Esophagus mucosa (tissue), 1 donor: ENCODE measurements around the gene C2orf78. TPM values are rescaled to one million over a fixed set of nuclear protein-coding genes. Genes with fewer than 3 reads are reported as not detected.
A peak's percentile ranks its signal among the peaks of the same experiment; 100 is the strongest.
"Not testable (repeated sequence)": the region's sequence is repeated elsewhere in the genome, so short reads cannot be mapped to it uniquely, and the experiment has no call there.

ENCODE experiments used
- ATAC-seq: fragments of 200-7000 bp; cut with Tn5 transposase; one replicate; pipeline ENCODE4 v1.9.1; 2020
- total RNA-seq: library from RNA; stranded (reverse); gene quantifications from one replicate; pipeline ENCODE4 v1.2.4, GENCODE V29; 2023
- donor health status: DM: yes; HTN: yes; CAD: no.

The C2orf78 gene
- total RNA-seq, 1 donor from 2014 or later: not detected

DNA sequence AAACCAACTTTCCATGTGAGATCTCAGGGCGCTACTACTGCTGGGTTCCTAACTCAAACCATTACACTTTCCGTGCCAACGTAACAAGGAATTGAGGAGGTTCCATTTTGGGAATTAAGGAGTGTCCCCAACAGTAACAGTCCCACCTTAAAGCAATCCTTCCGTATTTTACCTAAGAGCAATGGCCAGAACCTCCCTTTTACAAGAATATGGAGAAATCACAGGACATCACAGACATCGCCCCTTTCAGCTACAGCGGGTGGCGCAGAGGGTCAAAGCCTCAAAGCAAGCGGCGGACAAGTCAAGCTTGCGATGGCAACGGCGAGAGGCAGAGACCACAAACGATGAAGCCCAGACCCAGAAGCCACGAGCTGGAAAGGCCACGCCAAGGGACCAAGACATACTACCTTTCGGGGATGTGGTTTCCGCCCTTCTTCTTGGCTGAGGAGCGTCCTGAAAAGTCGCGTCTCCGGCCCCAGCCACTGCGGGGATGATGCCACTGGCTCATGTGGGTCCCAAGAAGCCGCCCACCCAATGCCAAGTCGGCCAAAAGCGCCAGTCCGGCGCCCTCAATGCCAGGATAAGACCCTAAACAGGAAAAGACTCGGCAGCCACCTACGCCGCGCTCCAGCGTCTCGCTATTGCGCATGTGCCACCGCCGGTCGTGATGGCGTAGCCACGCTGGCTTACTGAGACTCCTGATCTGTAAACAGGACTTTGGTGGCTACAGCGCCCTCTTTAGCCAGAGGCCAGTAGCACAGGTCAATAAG lies 4.3 kb upstream of the C2orf78 start, which contains the start of gene DUSP11:
DUSP11 (minus strand) TSS at position 637 of the 770 bp plus-strand sequence; CDS start at position 508, 129 bp downstream.
- ATAC-seq: peak; percentile 100

DNA sequence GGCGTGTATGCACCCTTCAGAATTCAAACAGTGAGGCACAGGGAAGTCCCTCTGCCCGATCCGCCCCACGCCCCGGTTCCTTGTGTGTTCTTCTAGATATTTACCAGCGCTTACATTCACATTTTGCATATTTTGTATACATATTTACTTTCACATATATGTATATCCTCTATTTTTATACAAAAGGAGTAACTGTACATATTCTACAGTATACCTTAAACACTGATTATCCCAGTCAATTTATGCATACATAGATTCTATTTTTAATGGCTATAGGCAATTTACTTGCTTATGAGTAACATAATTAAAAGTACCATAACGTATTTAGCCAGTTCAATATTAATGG lies 3.8 kb upstream of the C2orf78 start:
- ATAC-seq: no peak

DNA sequence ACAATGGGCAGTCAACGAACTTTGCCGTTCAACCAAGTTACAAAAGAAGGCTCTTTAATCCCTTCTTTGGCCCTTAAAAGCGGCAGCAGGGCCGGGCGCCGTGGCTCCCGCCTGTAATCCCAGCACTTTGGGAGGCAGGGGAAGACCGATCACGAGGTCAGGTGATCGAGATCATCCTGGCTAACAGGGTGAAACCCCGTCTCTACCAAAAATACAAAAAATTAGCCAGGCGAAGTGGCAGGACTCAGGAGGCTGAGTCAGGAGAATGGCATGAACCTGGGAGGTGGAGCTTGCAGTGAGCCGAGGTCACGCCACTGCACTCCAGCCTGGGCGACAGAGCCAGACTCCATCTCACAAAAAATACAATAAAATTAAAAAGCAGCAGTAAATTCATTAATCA lies 581 bp upstream of the C2orf78 start:
- not testable (repeated sequence) for ATAC-seq

DNA sequence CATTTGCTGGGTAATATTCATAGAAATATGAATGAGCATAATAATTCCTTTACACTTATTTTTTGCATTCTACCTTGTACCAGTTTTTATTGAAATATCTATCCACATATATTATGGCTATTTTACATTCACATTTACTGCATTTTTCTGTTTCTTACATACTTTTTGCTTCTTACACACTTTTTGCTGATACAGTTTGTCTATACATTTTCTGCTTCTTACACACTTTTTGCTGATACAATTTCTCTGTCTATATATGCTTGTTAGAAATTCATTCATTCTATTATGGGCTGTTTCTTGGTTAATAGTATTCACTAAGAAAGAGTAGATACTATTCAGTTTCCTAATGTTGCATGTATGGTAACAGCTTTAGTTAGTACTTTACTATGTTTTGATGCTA lies 27.9 kb downstream of the C2orf78 start:
- no peak for ATAC-seq

DNA sequence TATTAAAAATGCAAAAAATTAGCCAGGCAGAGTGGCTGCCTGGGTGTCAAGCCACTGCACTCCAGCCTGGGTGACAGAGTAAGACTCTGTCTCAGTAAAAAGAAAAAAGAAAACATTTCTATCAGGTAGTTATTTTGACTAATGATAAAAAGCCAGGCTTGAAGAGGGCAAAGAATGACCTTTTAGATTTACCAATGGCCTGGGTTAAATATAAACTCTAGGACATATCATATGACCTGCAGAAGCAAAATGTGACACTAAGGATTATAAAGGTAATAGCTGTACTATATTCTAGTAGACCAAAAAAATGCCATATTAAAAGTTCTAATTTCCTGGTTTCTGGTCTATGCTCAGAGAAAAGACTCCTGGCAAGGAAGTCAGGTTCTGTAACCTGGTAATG lies 28.7 kb downstream of the C2orf78 start:
- no peak for ATAC-seq

DNA sequence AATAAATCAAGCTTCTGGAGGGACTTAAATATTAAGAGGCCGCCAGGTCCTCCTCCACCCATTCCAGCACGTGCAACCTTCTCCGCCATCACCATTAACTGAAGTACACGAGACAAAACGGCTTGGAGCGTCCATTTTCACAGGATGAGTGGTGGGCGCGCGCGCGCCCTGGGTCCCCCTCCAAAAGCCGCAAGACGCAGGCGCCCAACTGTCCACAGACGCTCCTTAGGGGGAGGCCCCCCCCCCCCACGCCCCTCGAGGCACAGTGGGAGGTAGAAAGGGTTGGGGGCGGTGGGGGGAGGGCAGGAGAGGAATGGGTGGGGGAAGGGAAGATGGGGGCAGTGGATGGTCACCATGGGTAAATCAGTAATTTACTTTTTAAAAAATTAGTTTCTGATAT lies 34.3 kb downstream of the C2orf78 start:
- no peak for ATAC-seq

DNA sequence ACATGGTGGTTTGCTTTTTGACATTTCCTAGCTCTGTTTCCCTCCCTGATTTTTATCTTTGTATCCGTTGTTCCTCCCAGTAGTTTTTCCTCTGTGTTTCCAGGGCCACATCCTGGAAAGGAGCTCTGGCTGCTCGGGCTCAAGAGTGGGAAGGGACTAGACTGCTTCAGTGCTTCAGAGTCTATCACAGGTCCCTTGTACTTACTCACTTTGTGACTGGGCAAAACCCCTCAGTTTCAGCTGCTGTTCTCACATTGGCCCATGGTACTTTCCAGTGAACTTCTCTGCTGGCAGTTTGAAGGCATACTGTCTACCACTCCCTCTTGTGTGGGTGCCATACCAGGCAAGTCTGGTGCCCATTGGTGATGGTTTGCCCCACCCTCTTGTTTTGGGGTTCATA lies 37.2 kb downstream of the C2orf78 start:
- ATAC-seq: no peak

DNA sequence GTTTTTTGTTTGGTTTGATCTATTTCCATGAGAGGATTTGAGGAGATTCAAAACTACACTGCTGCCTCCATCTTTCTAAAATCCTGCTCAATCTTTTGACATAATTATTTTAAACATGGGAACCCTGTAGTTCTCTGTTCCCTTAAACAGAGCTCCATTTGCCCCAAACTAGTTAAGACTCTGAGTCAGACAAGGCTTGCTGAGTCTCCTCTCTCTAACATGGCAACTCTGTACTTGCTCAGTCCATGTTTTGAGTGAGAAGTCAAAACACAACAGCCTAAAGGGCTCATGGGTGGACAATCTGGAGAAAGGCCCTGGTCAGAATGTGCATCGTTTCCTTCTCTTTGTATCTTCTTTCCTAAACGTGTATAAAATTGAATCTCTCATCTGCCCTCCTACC lies 37.7 kb downstream of the C2orf78 start:
- ATAC-seq: no peak

DNA sequence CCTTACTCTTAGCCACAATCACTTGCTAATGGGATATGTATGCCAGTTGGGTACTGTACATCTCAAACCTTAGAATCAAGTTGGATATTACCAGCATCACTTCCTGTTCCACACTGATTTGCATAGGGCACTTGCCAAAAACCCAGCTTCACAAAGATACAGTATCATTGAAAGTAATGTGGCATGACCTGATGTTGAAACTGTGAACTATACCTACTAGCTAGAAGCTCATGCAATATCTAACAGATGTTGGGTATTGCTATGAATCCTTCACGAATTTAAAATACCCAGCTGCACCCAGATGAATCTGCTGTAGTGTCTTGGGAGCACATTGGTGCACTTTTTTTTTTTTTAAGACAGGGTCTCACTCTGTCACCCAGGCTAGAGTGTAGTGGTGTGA lies 38.3 kb downstream of the C2orf78 start:
- ATAC-seq: peak; percentile 33

DNA sequence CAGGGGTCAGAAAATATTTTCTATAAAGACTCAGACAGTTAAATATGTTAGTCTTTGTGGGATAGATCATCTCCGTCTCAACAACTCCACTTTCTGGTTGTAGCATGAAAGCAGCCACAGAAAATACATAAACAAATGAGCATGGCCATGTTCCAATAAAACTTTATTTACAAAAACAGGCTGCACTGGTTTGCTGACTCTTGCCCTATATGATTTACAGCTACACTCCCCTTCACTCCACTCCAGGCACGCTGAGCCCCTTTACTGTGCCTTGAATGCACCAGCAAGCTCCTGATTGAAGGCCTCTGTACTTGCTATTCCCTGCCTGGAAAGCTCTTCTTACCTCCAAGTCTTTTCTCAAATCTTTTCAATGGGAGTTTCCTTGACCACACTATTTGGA lies 39.0 kb downstream of the C2orf78 start:
- peak; percentile 23 for ATAC-seq

DNA sequence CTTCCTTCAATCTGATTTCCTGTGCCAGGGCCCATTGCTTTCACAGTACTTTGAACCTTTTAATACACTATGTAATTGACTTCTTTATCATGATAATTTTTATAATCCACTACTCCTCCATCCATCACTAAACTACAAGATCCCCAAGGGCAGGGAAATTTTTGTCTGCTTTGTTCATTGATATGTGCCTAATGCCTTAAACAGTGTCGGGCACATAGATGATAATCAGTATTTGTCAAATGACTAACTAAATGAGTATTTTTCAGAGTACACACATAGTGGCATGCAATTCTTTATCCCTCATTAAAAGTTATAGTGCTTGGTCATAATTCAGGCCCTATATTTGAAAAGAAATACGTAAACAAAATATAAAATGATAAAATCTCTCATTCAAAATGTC lies 39.4 kb downstream of the C2orf78 start:
- no peak for ATAC-seq

DNA sequence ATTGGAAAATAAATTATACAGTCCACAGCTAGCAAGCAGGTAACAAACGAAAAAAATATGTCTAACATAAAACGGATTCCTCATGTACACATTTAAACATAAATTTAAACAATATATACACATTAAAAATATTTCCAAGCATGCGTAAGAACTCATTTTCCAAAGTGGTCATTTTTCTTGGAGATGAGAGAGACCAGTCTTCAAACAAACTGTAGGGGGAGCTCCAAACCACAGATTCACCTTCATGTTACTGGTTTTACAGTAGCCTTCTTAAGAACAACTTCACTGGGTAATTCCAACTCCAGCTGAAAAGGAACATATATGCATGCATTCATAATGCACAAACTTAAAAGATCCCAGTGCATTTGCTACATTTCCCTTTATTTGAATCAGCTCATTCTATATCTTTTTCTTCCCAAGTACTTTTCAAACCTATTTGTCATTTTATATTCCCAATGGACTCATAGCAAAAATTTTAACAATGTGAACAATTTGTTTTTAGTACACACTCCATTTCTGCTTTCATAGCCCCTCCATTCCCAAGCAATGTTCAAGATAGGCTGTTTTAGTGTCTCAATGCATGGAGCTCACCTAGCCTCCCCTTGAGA lies 40.0 kb downstream of the C2orf78 start:
- no peak for ATAC-seq

DNA sequence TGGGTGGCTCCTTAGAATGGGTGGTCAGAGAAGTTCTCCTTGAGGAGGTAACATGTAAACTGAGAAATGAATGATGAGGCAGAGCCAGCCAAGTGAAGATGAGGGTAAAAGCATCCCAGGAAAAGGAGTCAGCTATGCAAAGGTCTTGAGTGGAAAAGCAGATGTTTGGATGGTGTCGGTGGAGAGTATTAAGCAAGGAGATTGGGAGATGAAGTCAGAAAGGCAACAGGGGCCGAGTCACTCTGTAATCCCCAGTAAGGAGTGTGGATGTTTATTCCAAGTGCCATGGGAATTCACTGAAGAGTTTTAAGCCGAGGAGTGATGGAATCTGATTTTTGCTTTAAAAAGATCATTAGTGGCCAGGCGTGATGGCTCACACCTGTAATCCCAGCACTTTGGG lies 41.4 kb downstream of the C2orf78 start:
- no peak for ATAC-seq

DNA sequence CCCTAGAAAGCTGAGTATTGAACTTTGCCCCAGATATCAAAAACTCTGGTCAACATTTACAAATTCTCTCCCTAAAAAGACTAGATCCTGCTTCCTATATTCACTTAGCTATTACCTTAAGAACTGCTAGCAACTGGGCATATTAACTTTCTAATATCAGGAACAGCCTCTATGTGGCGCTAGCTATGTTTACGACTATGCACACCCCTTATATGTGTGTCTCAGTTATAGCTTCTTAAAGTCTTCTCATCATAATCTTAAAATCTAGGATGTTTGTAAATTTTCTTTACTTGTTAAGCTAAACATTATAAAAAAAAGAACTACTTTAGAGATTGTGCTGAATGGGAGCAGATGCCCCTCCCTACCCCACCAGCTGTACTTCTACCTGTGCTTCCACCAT lies 43.0 kb downstream of the C2orf78 start:
- no peak for ATAC-seq

DNA sequence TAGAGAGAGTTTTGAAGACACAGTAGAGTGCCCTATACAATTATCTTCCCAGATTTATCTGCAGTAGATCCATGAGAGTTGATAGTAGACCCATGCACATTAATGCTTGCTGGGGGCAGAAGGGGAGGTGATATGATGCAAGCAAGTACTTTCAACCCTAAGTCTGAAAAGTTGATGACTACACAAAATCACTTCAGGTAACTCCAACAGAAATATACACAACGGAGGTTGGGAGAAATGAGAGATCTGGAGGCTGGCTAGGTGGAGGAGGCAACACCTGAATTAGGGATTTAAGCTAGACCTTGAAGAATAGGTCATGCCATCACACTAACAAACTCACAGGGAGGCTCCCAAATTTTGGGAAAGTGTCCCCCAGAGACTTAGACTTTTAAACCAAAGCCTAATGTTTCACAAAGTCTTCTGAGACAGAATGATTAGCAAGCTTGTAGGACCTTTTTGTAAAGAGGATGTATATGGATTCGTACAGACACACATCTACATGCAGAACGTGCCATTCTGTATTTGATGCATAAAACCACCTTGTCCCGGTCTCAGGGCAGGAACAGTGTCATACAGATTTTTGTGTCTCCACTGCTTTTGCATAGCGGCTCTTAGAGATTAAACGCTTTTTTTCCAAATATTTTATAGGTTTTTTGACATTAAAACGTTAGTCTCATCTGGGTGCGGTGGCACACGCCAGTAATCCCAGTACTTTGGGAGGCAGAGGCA lies 43.8 kb downstream of the C2orf78 start:
- no peak for ATAC-seq

DNA sequence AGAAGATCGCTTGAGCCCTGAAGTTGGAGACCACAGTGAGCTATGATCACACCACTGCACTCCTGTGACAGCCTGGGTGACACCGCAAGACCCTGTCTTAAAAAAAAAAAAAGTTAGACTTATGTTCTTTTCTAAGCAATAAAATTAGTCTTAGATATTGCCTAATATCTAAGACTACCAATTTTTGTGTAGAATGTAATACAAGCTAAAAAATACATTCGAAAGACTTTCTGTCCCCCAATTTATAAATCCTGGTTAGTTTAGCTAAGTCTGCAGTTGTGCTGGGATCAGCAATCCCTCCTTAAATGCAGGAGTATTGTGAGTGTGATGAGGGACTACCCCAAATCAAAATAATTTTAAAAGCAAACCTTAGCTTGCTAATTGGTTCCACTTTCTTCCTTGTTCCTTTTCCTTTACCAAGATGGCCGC lies 44.4 kb downstream of the C2orf78 start:
- no peak for ATAC-seq

DNA sequence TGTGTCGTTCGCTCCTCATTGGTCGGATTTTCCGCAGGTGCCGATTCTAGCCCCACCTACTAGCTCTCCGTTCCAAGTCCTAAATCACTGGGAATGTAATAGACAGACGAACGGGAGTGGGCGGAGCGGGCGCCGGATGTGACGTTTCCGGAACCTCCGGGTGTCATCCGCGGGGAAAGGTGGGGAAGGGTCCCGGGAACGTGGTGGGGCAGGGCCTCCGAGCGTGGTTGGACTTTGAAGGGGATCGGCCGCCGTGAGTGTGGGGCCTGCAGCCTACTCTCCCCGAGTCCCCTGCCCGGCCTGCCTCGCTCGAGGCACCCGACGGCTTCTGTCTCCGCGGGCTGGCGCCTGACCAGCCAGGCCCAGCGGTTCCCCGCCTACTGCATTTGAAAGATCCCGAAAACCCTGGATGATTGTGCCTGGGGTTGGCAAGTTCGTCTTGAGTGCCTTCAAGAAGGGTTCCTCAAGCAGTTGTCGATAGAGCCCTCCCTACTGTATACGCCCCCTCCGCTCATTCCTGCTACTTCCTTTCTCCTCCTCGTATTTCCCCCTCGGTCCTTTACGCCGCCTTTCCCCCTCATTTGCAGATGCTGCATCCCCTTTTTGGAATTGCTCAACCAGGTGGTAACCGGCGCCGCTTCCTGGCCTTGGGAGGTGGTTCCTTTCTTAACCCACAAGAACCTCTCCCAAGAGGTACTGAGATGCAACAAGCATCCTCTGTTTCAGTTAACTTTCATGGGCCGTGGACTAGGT lies 45.0 kb downstream of the C2orf78 start, which contains the start of gene STAMBP:
STAMBP (plus strand) TSS at position 144 of the 753 bp plus-strand sequence. CDS start 1,896 bp downstream, outside the sequence.
- ATAC-seq: peak; percentile 92

DNA sequence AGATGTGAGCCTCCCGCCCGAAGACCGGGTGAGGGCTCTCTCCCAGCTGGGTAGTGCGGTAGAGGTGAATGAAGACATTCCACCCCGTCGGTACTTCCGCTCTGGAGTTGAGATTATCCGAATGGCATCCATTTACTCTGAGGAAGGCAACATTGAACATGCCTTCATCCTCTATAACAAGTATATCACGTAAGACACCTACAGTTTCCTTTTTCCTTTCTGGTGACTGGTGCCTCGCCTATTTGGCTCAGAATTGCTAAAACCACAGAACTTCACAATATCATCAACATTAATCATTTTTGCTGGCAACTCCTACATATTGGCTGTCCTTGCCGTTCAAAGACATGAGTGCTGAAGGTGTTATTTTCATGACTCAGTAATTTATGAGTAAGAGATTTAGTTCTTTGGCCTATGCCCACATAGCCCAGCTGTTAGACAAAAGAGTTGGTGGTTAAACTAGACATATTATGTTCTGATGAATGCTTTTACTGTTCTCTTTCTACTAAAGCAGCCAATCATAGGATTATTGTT lies 47.0 kb downstream of the C2orf78 start:
- ATAC-seq: peak; percentile 80

DNA sequence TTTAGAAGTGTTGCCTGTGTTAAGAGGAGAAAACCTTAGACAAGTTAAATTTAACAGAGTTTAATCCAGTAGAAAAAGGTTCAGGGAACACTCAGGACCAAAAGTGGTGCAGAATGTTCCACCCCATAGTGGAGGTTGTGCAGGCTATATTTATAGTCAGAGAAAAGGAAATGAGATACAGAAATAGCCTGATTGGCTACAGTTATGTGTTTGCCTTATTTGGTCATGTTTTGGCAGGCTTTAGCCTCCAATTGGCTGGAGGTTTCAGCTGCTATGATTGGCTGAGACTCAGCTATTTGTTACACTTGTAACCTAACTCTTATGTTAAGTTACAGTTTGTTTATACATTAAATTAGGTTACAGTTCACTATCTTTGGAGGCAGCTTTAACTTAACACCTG lies 48.9 kb downstream of the C2orf78 start:
- no peak for ATAC-seq

DNA sequence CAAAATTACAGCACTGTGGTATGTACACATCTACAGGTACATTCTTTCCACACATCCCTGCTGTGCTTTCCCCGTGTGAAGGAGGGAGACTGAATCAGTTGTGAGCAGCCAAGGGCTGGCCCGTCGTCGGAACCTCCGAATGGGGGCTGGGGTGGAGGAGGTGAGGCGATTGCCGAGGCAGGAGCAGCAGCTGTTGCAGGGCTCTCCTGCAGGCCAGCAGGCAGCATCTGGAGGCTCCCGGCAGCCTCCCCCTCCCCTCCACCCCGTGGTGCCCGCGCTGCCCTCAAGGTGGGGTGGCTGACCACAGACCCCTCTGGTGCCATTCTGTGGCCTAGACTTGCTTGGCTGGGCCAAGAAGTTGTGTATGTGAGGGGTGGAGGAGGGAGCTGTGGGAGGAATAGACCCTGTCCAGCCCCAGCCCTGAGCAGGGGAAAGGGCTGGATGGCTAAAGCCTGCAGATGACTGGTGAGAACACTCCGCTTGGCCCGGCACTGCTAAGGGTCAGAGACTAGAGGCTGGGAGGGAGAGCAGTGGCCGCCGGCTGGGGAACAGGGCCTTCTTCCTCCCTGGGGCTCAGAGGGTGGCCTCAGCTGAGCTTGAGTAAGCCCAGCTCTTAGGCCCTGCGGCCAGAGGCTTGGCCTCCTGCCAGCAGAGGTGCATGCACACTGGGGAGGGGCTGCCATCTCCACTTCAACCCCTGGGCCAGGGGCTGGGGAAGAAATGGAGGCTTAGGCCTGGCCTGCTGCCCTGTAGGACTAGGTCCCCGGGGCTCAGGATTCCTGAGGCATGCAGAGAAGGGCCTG lies 52.4 kb downstream of the C2orf78 start:
- ATAC-seq: peak; percentile 34

DNA sequence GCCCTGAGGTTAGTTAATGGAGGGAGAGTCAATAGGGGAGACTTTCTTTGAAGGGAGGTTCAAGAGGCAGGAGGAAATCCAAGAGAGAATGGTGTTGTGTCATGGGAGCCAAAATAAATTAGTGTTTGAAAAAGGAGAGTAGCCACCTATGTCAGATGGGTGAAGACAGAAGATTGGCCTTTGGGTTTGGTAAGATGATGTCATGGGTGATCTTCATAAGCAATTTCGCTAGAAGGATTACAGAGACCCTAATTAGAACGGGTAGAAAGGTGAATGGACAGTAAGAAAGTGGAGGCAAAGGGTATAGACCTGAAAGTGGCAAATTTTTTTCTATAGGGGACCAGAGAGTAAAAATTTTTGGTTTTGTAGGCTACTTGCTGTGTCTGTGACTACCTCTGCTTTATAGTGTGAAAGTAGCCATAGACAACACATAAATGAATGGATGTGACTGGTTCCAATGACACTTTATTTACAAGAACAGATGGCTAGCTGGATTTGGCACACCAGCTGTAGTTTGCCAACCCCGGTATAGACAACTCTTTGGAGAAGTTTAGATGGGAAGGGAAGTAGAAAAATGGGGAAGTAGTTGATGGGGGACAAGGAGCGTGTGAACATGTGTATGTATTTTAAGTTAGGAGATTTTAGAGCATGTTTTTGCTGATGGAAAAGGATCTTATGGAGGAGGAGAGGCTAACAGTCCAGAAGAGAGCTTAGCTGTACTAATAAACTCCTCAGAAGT lies 54.0 kb downstream of the C2orf78 start:
- ATAC-seq: no peak
